ENCODE results near the gene SNX15.
A peak's percentile ranks its signal among the peaks of the same experiment; 100 is the strongest.
"Not testable (repeated sequence)": the region's sequence is repeated elsewhere in the genome, so short reads cannot be mapped to it uniquely, and the experiment has no call there.

Gene SNX15

GRCh38 chr11:65016705-65017104, 10.5 kb upstream of the SNX15 start:
- DNase-seq (ENCODE audit: low spot score): no peak

GRCh38 chr11:65017937-65018336, 9.3 kb upstream of the SNX15 start:
- no peak for DNase-seq (ENCODE audit: low spot score)

DNA sequence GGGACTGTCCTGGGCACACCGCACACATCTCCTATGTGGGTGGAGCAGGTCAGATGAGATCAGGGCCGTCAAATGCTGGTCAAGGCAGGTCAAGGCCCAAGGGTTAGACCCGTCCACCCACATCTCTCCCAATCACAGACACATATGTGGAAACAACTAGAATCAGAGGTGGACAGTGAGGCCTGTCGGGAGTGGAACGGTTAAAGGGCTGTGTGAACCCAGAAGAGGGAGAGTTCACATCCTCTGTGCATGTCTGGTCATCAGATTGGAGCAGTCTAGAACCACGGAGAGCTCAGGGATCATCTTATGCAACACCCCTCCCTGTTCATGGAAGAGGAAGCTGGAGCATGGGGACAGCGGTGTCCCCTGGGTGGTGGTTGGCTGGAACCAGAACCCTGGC, 7.4 kb upstream of the SNX15 start:
- no peak for DNase-seq (ENCODE audit: low spot score)

- DNase-seq (ENCODE audit: low spot score): no peak
Observed at GRCh38 chr11:65021003-65021402, 6.2 kb upstream of the SNX15 start.

GRCh38 chr11:65021509-65021908, 5.7 kb upstream of the SNX15 start:
- DNase-seq (ENCODE audit: low spot score): no peak

DNA sequence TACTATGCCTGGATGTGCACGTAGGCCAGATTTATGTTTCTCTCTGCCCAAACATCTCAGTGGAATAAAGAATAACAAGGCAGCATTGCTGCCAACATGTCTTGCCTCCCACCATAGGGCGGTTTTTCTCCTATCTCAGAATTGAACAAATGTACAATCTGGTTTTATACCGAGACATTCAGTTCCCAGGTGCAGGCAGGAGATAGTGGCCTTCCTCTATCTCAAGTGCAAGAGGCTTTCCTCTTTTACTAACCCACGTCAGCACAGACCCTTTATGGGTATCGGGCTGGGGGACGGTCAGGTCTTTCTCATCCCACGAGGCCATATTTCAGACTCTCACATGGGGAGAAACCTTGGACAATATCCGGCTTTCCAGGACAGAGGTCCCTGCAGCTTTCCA, 3.7 kb upstream of the SNX15 start:
- not testable (repeated sequence) for DNase-seq (ENCODE audit: low spot score)

GRCh38 chr11:65026810-65027209, 429 bp upstream of the SNX15 start:
- no peak for DNase-seq (ENCODE audit: low spot score)

GRCh38 chr11:65032216-65032615, 5.0 kb downstream of the SNX15 start:
- no peak for DNase-seq (ENCODE audit: low spot score)

DNA sequence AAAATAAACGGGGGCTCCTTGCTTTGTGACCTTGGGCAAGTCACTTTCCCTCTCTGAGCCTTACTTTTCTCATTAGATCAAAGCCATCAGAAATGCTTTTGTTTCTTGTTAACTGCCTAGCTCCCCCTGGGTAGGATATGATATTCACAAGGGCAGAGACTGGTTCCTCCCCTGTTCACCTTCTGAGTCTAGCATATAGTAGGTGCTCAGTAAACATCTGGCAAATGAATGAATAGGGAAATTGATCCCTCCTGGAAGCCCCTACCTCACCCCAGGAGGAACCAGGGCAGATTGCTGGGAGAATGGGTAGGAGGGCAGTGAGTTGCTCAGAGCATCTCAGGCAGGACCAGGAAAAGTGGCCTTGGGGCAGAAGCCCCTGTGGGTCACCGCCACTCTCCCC, 7.2 kb downstream of the SNX15 start:
- DNase-seq (ENCODE audit: low spot score): no peak

DNA sequence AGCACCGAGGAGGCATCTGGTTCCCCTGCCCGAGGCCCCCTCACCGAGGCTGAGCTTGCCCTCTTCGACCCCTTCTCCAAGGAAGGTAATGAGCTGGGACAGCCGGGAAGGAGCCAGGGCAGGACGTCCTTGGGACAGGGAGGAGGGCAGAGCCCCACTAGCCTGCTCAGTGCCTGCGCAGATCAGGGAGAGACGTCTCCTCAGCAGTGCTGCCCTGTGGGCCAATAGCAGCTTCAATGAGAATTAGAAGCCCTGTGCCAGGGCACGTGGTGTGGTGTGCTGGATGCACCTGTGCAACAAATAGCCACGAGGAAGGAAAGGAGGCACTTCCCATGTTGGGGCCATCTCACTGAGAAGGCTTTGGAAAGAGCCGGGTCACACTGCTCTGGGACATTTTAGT, 8.3 kb downstream of the SNX15 start:
- DNase-seq (ENCODE audit: low spot score): no peak

DNA sequence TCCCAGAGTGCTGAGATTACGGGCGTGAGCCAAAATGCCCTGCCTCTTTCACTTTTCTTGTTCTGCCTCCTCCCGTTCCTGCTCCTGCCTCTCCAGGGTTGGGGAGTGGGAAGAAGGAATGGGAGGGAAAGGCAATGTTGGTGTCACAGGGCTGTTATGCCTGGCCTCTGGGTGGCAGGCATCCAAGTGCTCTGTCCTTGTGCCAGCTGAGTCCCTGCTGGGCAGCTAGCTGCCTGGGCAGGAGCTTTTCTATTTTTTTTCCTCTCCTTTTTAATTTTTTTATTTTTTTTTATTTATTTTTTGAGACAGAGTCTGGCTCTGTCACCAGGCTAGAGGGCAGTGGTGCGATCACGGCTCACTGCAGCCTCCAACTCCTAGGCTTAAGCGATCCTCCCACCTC, 9.7 kb downstream of the SNX15 start:
- DNase-seq (ENCODE audit: low spot score): no peak

- DNase-seq (ENCODE audit: low spot score): no peak
Observed at GRCh38 chr11:65040520-65040846, 13.2 kb downstream of the SNX15 start.

GRCh38 chr11:65040847-65041622, 13.8 kb downstream of the SNX15 start, which contains the start of gene SAC3D1:
SAC3D1 (plus strand) TSS chr11:65041210; CDS start chr11:65041293, 83 bp downstream.
- DNase-seq (ENCODE audit: low spot score): peak; percentile 87

DNA sequence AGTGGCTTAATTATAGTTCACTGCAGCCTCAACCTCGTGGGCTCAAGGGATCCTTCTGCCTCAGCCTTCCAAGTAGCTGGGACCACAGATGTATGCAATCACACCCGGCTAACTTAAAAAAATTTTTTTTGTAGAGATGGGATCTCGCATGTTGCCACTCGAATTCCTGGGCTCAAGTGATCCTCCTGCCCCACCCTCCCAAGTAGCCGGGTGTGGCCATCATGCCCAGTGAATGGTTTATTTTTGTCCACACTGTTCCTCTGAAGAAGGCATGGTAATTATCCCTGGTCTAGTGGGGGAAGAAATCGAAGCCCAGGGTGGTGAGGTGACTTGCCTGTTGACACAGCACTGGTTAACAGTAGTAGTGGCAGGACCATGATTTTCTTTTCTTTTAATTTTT, 15.7 kb downstream of the SNX15 start:
- DNase-seq (ENCODE audit: low spot score): no peak

DNA sequence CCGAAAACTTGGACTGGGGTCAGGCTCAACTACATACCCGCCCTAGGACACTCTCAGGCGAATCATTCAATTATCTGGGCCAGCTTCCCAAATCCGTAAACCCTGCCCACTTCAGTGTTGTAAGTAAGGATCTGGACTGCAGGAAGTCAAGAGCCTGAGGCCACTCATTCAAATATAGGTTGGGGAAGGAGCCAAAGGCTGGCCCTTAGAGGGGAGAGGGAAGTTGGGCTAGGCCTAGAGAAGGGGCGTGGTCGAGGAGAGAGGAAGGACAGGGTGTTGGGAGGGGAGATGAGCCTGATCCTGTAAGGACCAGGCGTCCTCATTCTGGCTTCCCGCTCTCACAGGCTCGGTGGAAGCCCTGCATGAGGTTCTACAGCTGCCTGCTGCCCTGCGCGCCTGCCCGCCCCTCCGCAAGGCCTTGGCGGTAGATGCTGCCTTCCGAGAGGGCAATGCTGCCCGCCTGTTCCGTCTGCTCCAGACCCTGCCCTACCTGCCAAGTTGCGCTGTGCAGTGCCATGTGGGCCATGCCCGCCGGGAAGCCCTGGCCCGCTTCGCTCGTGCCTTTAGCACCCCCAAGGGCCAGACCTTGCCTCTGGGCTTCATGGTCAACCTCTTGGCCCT, 16.8 kb downstream of the SNX15 start:
- DNase-seq (ENCODE audit: low spot score): no peak

- DNase-seq (ENCODE audit: low spot score): no peak
Observed at GRCh38 chr11:65045061-65045460, 17.8 kb downstream of the SNX15 start.

GRCh38 chr11:65045728-65046127, 18.5 kb downstream of the SNX15 start:
- no peak for DNase-seq (ENCODE audit: low spot score)

DNA sequence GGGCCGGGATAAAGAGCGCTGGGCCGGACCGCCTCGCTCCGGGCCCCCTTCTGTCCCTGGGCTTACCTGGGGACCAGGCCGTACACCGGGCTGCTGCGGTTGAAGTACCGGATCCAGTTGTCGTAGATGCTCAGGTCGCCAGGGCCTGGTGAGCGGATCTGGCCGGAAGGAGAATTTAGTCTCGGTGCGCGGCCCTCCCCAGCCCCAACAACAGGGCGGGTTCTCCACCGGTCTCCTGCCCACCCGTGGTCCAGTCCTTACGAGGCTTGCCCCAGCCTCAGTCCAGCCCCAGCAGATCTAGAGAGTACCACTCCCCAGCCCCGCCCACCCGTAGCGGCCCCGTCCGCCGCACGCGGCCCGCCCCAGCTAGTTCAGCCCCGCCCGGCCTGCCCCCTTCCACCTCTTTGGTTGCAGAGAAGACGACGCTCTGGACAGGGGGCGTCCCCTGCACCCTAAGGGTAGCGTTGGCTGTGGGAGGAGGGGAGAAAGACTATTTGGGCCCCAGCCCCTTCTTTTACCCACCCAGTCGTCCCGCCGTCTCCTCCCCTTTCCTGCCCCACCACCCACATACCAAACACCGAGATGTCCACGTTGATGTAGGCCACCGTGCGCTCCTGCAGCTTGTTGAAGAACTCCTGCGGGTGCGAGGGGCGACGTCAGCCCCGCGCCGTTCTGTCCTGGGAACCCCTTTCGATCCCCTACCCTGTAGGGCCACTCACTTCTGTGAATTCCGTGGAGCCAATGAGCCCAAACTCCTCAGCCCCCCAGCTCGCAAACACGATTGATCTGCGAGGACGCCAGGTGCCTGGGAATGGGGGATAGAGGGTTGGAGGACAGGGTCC, 20.6 kb downstream of the SNX15 start:
- DNase-seq (ENCODE audit: low spot score): peak; percentile 12

DNA sequence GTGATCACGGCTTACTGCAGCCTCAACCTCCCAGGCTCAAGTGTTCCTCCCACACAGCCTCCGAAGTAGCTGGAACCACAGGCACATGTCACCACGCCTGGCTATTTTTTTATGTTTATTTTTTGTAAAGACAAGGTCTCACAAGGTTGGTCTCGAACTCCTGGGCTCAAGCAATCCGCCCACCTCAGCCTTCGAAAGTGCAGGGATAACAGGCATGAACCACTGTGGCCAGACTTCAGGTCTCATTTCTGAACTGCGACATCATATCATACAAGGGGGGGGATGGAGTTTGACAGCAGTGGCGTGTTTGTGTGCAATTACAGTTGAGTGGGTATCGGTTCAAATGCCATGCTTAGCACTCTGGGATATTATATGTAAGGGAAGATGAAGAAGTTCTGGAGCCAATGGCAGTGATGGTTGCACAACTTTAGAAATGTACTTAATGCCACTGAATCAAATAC, 24.2 kb downstream of the SNX15 start:
- DNase-seq (ENCODE audit: low spot score): no peak

DNA sequence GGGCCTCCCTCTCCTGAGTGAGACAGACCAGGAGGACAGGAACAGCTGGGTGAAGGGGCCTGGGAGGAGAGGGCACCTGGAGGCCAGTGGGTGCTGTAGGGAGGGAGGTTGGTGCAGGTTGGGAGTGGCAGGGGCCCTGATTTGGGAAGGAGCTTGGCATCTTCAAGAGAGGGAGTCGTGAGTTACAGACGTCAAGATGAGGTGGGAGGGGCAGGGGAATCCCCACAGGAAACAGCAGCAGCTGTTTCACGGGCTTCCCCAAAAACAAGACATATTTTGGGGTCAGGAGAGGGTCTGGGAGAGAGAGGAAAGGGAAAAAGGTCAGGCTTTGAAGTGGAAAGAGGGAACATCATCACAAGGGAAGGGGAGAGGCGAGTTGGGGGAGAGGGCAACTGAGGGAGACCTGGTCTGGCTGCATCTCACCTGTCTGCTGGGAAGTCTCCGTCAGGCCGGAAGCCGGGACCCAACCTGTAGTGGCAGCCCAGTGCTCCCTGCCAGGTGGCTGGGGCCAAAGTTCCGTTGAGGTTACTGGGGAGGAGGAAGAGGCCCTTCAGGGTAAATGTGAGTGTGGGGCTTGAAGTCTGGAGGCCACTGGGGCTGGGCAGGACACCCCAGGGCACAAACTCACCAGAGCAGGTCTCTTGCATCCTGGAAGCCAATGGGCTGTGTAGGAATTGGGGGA, 26.7 kb downstream of the SNX15 start:
- peak; percentile 11 for DNase-seq (ENCODE audit: low spot score)

DNA sequence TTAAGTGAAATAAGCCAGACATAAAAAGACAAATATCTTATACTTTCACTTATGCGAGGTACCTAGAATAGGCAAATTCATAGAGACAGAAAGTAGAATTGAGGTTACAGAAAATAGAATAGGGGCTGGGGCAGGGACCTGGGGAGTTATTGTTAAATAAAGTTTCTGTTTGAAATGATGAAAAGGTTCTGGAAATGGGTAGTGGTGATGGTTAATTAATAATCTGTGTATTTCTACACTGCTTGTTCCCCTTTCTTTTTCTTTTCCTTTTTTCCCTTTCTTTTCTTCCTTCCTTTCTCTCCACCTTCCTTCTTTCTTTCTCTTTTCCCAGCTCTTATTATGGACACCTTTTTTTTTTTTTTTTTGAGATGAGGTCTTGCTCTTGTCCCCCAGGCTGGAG, 28.3 kb downstream of the SNX15 start:
- no peak for DNase-seq (ENCODE audit: low spot score)

DNA sequence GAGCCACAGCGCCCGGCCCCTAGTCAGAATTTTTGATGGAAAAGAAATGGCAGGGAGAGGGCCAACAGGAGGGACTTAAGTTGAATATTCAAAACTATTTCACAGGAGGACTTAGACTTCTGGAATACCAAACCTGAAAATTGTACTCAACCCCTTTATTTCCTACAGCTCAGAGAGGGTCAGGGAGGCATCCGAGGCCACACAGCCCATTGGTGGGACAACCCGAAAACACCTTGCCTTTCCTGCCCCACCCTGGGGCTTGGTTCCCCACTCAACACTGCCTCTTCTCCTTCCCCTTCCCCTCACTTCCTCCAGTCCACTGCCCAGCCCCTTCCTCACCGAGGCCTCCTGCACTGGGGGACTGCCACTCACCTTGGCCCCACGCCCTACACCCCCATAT, 29.8 kb downstream of the SNX15 start:
- DNase-seq (ENCODE audit: low spot score): no peak

Data from CD4-positive, alpha-beta T cell treated with Interleukin-6 at 100 ng/mL for 8 hours (primary cell).